Activated CD8-positive, alpha-beta memory T cell treated with anti-CD3 and anti-CD28 coated beads, Interleukin-2, amount 50 U/mL, for 48 hours (primary cell): ENCODE measurements around the gene GRID1.
A peak's percentile ranks its signal among the peaks of the same experiment; 100 is the strongest.

Experiments used
- DNase-seq: peaks from one replicate; pipeline ENCODE4 v3.0.0-alpha.2; 2020

The GRID1 gene

DNA sequence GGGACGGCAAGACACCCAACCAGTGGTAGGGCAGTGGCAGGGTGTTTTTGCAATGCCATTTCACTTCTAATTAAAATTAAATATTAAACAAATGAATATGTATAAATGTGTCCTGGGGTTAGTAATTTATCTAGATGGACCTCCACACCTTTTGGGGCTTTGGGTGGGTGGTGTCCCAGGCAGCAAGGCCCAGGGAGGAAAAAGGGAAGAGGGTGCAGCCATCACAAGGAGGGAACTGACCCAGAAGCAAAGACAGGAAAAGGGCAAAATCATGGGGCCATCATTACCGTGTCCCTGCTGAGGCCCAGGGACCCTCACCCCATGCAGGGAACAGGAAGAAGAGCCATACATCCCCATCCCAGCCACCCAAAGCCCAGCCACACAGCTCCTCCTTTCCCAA lies 204.6 kb downstream of the GRID1 start:
- DNase-seq: no peak

DNA sequence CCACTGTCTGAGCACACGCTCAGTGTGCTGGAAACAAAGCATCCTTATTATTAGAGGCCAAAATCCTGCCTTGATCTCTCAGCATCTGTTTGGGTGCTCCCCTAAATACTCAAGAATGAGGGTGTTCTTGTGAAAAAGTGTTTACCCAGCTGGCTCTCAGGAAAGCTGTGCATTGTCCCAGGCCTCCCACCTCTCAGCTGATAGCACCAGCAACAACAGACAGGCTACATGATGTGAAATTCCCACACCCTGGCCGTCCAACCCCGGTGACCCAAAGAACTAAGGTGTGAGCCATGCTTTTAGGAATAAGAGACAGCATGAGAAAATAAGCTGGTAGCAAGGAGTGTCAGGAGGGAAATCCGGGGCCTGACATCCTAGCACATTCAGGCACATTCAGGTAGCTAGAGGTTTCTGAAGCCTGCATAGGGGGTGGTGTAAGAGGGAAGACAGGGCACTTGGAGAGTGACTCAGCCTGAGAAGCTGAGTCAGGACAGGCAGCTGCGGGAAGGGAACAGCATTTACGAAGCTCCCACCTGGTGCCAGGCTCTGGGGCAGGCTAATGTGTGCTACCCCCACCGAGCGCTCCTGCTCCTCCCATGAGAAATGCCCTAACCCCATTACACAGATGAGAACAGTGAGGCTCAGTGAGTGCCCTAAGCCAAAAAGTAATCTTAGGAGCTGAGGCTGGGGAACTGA lies 205.6 kb downstream of the GRID1 start:
- DNase-seq: no peak

GRCh38 chr10:86159797-86160196 lies 206.8 kb downstream of the GRID1 start:
- DNase-seq: no peak

- DNase-seq: no peak
Measured at GRCh38 chr10:86155054-86155921, 211.3 kb downstream of the GRID1 start.

DNA sequence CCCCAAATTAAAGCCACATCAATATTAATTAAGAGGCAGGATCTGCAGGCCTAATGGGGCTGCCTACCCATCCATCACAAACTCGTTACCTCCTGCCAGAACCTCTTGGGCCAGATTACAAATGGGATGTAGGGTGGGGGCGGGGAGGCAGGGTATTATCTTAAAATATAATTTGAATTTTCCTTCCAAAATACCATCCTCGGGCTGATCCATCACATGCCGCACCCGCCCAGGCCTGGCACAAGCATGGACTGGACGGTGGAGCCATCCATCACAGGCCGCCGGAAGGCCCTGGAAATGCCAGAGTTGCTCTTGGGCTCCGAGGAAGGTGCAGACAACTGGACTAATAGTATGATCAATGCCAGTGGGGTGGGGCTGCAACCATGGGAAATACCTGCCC lies 212.8 kb downstream of the GRID1 start:
- no peak for DNase-seq

DNA sequence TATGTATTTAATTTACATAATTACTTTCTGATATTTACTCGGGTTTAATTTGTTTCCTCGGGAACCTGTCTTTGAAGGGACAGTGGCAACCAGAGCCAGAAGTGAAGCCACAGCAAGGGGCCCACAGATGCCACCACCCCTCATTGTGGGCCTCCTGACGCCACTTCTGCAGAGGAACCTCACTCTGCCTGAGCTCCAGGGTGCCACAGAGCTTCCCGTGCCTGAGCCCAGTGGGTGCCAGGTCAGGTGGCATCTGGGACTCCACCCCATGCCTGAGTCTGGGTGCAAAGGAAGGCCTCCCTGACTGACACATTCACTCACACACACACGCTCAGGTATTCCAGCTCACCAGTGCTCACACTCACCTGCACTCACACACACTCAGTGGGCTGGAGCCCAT lies 213.7 kb downstream of the GRID1 start:
- DNase-seq: no peak

GRCh38 chr10:86152354-86152753 lies 214.2 kb downstream of the GRID1 start:
- no peak for DNase-seq

- no peak for DNase-seq
Measured at GRCh38 chr10:86151613-86152012, 215.0 kb downstream of the GRID1 start.

DNA sequence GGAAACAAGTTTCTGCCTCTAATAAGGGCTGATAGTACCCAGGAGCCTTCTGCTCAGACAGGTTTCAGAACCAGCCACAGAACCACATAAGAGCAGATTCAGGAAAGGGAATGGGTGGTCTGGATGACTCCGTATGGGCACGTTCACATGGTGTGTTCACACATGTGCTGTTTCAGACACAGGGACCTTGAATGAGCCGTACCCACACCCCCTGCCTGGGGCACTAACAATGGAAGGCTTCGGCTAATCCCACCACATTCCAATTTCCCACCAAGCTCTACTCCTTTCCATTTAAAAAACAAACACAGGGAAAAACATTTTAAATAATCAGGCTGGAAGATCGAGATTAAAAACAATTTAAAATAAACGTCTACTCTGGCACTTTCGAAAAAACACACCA lies 217.3 kb downstream of the GRID1 start:
- no peak for DNase-seq

DNA sequence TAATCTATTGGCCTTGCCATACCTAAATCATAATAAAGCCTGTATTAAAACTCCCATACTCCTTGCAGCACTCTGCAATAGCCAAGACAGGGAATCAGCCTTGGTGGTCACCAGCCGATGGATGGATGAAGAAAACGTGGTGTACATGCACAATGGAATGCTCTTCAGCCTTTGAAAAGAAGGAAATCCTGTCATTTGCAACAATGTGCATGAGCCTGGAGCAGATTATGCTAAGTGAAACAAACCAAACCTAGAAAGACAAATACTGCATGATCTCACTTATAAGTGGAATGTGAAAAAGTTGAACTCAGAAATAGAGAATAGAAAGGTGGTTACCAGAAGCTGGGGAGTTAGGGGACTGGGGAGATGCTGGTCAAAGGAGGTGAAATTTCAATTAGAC lies 218.5 kb downstream of the GRID1 start:
- no peak for DNase-seq

GRCh38 chr10:86144301-86144700 lies 222.3 kb downstream of the GRID1 start:
- no peak for DNase-seq

GRCh38 chr10:86141896-86142295 lies 224.7 kb downstream of the GRID1 start:
- no peak for DNase-seq

GRCh38 chr10:86139066-86139657 lies 227.4 kb downstream of the GRID1 start:
- DNase-seq: peak; percentile 59

- DNase-seq: no peak
Measured at GRCh38 chr10:86138551-86139065, 228.0 kb downstream of the GRID1 start.

GRCh38 chr10:86137561-86137960 lies 229.0 kb downstream of the GRID1 start:
- DNase-seq: no peak

GRCh38 chr10:86136934-86137333 lies 229.7 kb downstream of the GRID1 start:
- no peak for DNase-seq

- DNase-seq: no peak
Measured at GRCh38 chr10:86135191-86135590, 231.4 kb downstream of the GRID1 start.

- no peak for DNase-seq
Measured at GRCh38 chr10:86130737-86131475, 235.7 kb downstream of the GRID1 start.

DNA sequence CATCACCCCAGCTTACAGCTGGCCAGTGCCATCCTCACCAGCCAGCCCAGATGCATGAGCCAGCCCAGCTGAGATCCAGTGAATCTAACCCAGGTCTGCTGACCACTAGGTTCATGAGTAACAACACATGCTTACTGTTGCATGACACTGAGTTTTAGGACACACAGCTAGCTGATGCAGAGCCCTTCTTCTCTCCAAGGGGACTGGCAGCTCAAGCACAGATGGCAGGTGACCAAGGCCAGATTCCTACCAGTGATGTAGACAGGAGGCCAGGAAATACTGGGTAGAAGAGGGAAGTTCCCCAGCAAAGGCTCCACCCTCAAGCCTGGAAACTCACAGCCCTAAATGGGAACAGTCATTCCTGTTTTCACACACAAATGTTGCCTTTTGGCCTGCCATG lies 236.6 kb downstream of the GRID1 start:
- DNase-seq: no peak

DNA sequence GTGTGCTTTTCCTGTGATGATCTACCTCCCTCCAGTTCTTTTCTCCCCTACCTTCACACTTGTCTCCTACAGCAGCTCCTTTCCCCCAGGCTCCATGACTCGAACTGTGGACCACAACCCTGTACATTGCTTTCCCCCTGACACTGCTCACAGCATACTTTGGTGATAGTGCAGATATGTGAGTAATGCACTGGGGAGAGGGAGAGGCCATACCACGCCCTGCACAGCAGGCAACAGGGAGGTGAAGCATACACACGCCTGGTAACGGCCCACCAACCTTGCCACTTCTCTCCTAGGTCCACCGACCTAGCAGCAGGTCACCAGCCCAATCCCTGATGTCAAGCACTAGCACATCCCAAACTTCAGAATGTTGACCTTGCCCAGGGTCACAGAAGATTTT lies 238.2 kb downstream of the GRID1 start:
- no peak for DNase-seq

GRCh38 chr10:86127274-86127819 lies 239.2 kb downstream of the GRID1 start:
- DNase-seq: no peak

DNA sequence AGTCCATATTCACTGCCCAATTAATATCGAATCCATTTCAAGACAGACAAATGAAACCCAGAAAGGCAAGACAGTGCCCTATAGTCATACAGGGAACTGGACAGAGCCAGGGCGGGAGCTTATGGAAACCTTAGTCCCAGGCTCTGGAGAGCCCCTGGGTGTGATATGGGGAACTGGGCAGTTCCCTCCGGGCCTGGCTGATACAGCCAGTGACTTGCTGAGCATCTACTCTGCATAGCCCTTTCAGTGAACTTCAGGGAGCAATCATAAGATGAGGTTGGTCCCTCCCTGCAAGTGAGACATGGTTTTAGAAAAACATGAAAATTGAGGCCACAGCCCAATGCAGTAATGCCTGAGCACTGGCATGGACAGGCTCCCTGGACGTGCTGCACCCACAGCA lies 241.9 kb downstream of the GRID1 start:
- no peak for DNase-seq

- DNase-seq: no peak
Measured at GRCh38 chr10:86123715-86124114, 242.9 kb downstream of the GRID1 start.
